Testis (tissue), 2 donors: ENCODE results near the gene PEPD.

Experiments
- POLR2A ChIP-seq: fragments of 450-650 bp; IDR thresholded peaks from one replicate; pipeline ENCODE4 v1.6.1; 2017; ENCODE audit warnings: antibody characterized with exemption, mild to moderate bottlenecking, moderate library complexity
- TF ChIP-seq, protein P1 (sequence below), 3 experiments: fragments of 450-650 bp in 2 of 3; fragments of 200-600 bp in 1 of 3; sonication (generic) in 1 of 3; IDR thresholded peaks; one replicate each; pipeline ENCODE4 v1.5.1; 2016 to 2019; ENCODE audit warnings: antibody characterized with exemption in 3 of 3, mild to moderate bottlenecking in 2 of 3, moderate library complexity in 1 of 3

DNA sequence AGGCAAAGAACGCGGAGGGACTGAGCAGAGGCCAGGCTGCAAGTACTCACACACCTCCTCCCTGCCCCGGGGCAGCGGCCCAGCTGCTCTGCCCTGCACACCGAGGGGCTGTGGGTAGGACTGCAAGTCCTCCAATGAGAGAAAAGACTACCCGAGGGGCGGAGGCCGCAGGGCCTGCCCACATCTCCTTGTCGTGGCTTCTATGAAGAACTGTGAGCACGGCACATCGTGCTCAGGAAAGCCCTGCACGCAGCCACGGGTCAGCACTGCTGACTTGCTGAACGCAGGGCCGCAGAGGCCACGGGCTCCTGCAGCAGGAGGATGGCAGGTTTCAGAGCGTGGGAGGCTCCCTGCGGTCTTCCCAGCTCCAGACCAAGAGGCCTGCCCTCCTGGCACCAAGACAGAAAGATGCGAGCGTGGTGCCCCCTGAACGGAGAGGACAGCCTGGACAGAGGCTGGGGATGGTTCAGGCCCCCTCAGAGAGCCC is 110.6 kb downstream of the PEPD start:
- TF ChIP-seq, protein P1, sequence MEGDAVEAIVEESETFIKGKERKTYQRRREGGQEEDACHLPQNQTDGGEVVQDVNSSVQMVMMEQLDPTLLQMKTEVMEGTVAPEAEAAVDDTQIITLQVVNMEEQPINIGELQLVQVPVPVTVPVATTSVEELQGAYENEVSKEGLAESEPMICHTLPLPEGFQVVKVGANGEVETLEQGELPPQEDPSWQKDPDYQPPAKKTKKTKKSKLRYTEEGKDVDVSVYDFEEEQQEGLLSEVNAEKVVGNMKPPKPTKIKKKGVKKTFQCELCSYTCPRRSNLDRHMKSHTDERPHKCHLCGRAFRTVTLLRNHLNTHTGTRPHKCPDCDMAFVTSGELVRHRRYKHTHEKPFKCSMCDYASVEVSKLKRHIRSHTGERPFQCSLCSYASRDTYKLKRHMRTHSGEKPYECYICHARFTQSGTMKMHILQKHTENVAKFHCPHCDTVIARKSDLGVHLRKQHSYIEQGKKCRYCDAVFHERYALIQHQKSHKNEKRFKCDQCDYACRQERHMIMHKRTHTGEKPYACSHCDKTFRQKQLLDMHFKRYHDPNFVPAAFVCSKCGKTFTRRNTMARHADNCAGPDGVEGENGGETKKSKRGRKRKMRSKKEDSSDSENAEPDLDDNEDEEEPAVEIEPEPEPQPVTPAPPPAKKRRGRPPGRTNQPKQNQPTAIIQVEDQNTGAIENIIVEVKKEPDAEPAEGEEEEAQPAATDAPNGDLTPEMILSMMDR (IDR thresholded peaks at IDR 0.05), result no peak
- TF ChIP-seq POLR2A, result no peak
